HepG2 (cell line): ENCODE results near the gene PRKAR2B. TPM values are rescaled to one million over a fixed set of nuclear protein-coding genes. Genes with fewer than 3 reads are reported as not detected.

Source experiments
- ATAC-seq: fragments of 200-7000 bp; cut with Tn5 transposase; 3 replicates; pipeline ENCODE4 v1.9.1; 2020; ENCODE audit warnings: mild to moderate bottlenecking, moderate library complexity
- BruUV-seq: library from RNA; stranded (reverse); fragments of 400-500 nt; replicated peaks from 2 replicates; lab custom pipeline; 2021; lab: Mats Ljungman, UMichigan
- CTCF ChIA-PET: fragments of 300-600 bp; formaldehyde crosslinking; extraction: SDS; loops from one replicate; lab custom pipeline; 2021; ENCODE audit warnings: low total read pairs, inconsistent platforms, low intra/inter-chr PET ratio; lab: Yijun Ruan, JAX
- POLR2A ChIA-PET: fragments of 350-600 bp; sonication (Branson Sonifier 250); formaldehyde crosslinking; loops from one replicate; lab custom pipeline; 2020; ENCODE audit warnings: antibody characterized with exemption, inconsistent platforms; lab: Yijun Ruan, JAX
- DNase-seq: peaks from one replicate; pipeline ENCODE4 v3.0.0-alpha.2; 2015; ENCODE audit warnings: low spot score
- FAIRE-seq: peaks from 3 replicates; lab custom pipeline; 2011; peaks lifted over from hg19 to GRCh38; lab: Jason Lieb, UNC
- H2AFZ ChIP-seq: one replicate; pipeline ENCODE4 v1.6.1; 2011; ENCODE audit warnings: low read length, inconsistent platforms
- H3K27ac ChIP-seq: fragments of 300-600 bp; 3 replicates; pipeline ENCODE4 v1.8.0; 2011; ENCODE audit warnings: mixed run types, mild to moderate bottlenecking, mixed read lengths, low read length, inconsistent platforms; ENCODE audit not compliant: insufficient read depth; ENCODE audit errors: extremely low read length
- H3K27me3 ChIP-seq, 2 experiments: fragments of 200-600 bp in 1 of 2; 2 replicates in 1 of 2; 3 replicates in 1 of 2; pipeline versions ENCODE4 v1.6.0 to v1.8.0; 2011; ENCODE audit warnings: low read length in 2 of 2, mild to moderate bottlenecking in 2 of 2, moderate library complexity in 2 of 2, inconsistent platforms in 1 of 2; ENCODE audit not compliant: insufficient read depth in 2 of 2, control insufficient read depth in 1 of 2
- H3K36me3 ChIP-seq, 2 experiments: fragments of 200-600 bp in 1 of 2; replicated peaks in 1 of 2; 2 replicates in 1 of 2; 3 replicates in 1 of 2; pipeline versions ENCODE4 v1.5.1 to v1.8.0; 2011; ENCODE audit warnings: low read length in 2 of 2, inconsistent platforms in 1 of 2; ENCODE audit not compliant: insufficient read depth in 2 of 2, control insufficient read depth in 1 of 2
- H3K4me1 ChIP-seq: 2 replicates; pipeline ENCODE4 v1.5.1; 2012; ENCODE audit warnings: low read length, inconsistent platforms; ENCODE audit not compliant: insufficient read depth
- H3K4me2 ChIP-seq: 2 replicates; pipeline ENCODE4 v1.6.0; 2011; ENCODE audit warnings: low read depth, low read length, inconsistent platforms
- H3K4me3 ChIP-seq, 3 experiments: fragments of 200-600 bp in 1 of 3; sonication (generic), shearing (Covaris generic) in 1 of 3; replicated peaks in 1 of 3; 2 replicates each; pipeline ENCODE4 v1.5.1; 2011 to 2016; ENCODE audit warnings: low read length in 3 of 3, inconsistent platforms in 2 of 3, low read depth in 2 of 3, mild to moderate bottlenecking in 2 of 3, control low read depth in 1 of 3, mixed read lengths in 1 of 3; ENCODE audit not compliant: insufficient read depth in 1 of 3
- H3K79me2 ChIP-seq: one replicate; pipeline ENCODE4 v1.6.1; 2011; ENCODE audit warnings: low read length, inconsistent platforms; ENCODE audit not compliant: insufficient read depth
- H3K9ac ChIP-seq: 2 replicates; pipeline ENCODE4 v1.6.0; 2011; ENCODE audit warnings: mild to moderate bottlenecking, low read depth, low read length, inconsistent platforms; ENCODE audit not compliant: insufficient read depth
- H3K9me3 ChIP-seq: 2 replicates; pipeline ENCODE4 v1.5.1; 2012; ENCODE audit warnings: mild to moderate bottlenecking, low read length
- H4K20me1 ChIP-seq: 2 replicates; pipeline ENCODE4 v1.6.0; 2011; ENCODE audit warnings: inconsistent platforms, mild to moderate bottlenecking, low read length, moderate library complexity; ENCODE audit not compliant: insufficient read depth
- HIVEP1 ChIP-seq: sonication (generic); formaldehyde crosslinking; IDR thresholded peaks from 2 replicates; pipeline ENCODE4 v1.4.0; 2020; ENCODE audit warnings: mild to moderate bottlenecking, missing genetic modification reagents
- LBX2 ChIP-seq: sonication (generic); formaldehyde crosslinking; IDR thresholded peaks from 2 replicates; pipeline ENCODE4 v1.5.0; 2020; ENCODE audit warnings: missing genetic modification reagents, mild to moderate bottlenecking, borderline replicate concordance
- NCOA5 ChIP-seq: sonication (generic); formaldehyde crosslinking; IDR thresholded peaks from 2 replicates; pipeline ENCODE4 v1.4.0; 2020; ENCODE audit warnings: missing genetic modification reagents
- ZKSCAN5 ChIP-seq: sonication (generic); formaldehyde crosslinking; IDR thresholded peaks from 2 replicates; pipeline ENCODE4 v1.5.1; 2020; ENCODE audit warnings: mild to moderate bottlenecking, missing genetic modification reagents
- ZNF143 ChIP-seq: sonication (generic); formaldehyde crosslinking; IDR thresholded peaks from 2 replicates; pipeline ENCODE4 v1.4.0; 2020; ENCODE audit warnings: missing genetic modification reagents
- ZNF740 ChIP-seq: sonication (generic); formaldehyde crosslinking; IDR thresholded peaks from 2 replicates; pipeline ENCODE4 v1.4.0; 2020; ENCODE audit warnings: missing genetic modification reagents
- WGBS: methylation state at CpG from one replicate; pipeline ENCODE4 v1.1.6; 2017; ENCODE audit warnings: low lambda C conversion rate; 5-methylcytosine and 5-hydroxymethylcytosine counted together
- in situ Hi-C: cut with HindIII; loops from 2 replicates; pipeline ENCODE4 v1.10.0; 2017; ENCODE audit warnings: low pct_unique_long_range_greater_than_20kb; ENCODE audit not compliant: extremely low pct_ligation_motif_present
- intact Hi-C: fragments of 100-400 bp; cut with micrococcal nuclease; formaldehyde crosslinking; loops from one replicate; pipeline ENCODE4 v1.10.0; 2022; ENCODE audit not compliant: unreplicated experiment
- polyA plus RNA-seq, 8 experiments: library from polyadenylated mRNA; depleted of rRNA in 3 of 8; stranded (reverse) in 7 of 8; unstranded in 1 of 8; fragments of >200 nt; fragmentation: Illumina TruSeq in 4 of 8; extraction: Trizol in 4 of 8; gene quantifications; 2 replicates each; pipeline versions ENCODE4 v1.2.1 to v1.2.3, GENCODE V29; 2011 to 2016; ENCODE audit warnings: low read depth in 4 of 8, missing spikeins in 1 of 8, mixed read lengths in 1 of 8; ENCODE audit not compliant: insufficient read depth in 1 of 8
- total RNA-seq, 5 experiments: library from RNA; depleted of rRNA; stranded (reverse); fragments of >200 nt; fragmentation: Illumina TruSeq; extraction: Trizol; gene quantifications; 2 replicates each; pipeline ENCODE4 v1.2.3, GENCODE V29; 2016; ENCODE audit warnings: low read depth in 1 of 5
- TF ChIP-seq, protein P1 (sequence below): sonication (generic); formaldehyde crosslinking; IDR thresholded peaks from 2 replicates; pipeline ENCODE4 v1.5.1; 2020; ENCODE audit warnings: missing genetic modification reagents, mild to moderate bottlenecking, borderline replicate concordance

Gene PRKAR2B
- total and polyA plus RNA-seq, 2 of the 13 experiments (the other 11 are each of a cell fraction or from before 2014, with no cell fraction given): not detected

- ATAC-seq (peak; percentile 68; the same call in 2 of the 3 replicates), DNase-seq (no peak), FAIRE-seq (no peak)
- intact Hi-C loops (no loop called here), in situ Hi-C loops (no loop called here)
- ChIA-PET POLR2A (no interaction called here), CTCF (no interaction called here)
- 21% methylated on average over 7 of the region's 7 CpGs for WGBS
- Histone ChIP-seq H3K4me1 (peaks cover 12% of the 10 kb centered on the region), H3K27me3 (peaks cover 2 to 14% of the 10 kb centered on the region in 2 experiments; a peak in 3 of 5 replicates), H3K27ac (no peak overlapping the region), H3K9ac (no peak overlapping the region), H3K79me2 (no peaks in the 10 kb centered on the region), H3K4me2 (peak overlapping the region; percentile 54), H2AFZ (peak overlapping the region; percentile 42)
- no peak for TF ChIP-seq NCOA5 (CRISPR knock-in tag)
- TF ChIP-seq ZNF143 (CRISPR knock-in tag): no peak
- TF ChIP-seq ZKSCAN5 (CRISPR knock-in tag): no peak
- no peak for TF ChIP-seq ZNF740 (CRISPR knock-in tag)
- no peak for TF ChIP-seq HIVEP1 (CRISPR knock-in tag)
- TF ChIP-seq LBX2 (CRISPR knock-in tag): no peak
- TF ChIP-seq, protein P1, sequence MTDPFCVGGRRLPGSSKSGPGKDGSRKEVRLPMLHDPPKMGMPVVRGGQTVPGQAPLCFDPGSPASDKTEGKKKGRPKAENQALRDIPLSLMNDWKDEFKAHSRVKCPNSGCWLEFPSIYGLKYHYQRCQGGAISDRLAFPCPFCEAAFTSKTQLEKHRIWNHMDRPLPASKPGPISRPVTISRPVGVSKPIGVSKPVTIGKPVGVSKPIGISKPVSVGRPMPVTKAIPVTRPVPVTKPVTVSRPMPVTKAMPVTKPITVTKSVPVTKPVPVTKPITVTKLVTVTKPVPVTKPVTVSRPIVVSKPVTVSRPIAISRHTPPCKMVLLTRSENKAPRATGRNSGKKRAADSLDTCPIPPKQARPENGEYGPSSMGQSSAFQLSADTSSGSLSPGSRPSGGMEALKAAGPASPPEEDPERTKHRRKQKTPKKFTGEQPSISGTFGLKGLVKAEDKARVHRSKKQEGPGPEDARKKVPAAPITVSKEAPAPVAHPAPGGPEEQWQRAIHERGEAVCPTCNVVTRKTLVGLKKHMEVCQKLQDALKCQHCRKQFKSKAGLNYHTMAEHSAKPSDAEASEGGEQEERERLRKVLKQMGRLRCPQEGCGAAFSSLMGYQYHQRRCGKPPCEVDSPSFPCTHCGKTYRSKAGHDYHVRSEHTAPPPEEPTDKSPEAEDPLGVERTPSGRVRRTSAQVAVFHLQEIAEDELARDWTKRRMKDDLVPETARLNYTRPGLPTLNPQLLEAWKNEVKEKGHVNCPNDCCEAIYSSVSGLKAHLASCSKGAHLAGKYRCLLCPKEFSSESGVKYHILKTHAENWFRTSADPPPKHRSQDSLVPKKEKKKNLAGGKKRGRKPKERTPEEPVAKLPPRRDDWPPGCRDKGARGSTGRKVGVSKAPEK (CRISPR knock-in tag): no peak
- TF ChIP-seq, all 625 proteins: peak for 0
- no peaks in the 10 kb centered on the region for H4K20me1 ChIP-seq
- no peaks in the 10 kb centered on the region for H3K9me3 ChIP-seq
- H3K36me3 ChIP-seq: no peaks in the 10 kb centered on the region
- peak overlapping the region in 1 of 3 experiments; percentile 10; a peak in 1 of 6 replicates for H3K4me3 ChIP-seq
- BruUV-seq: no TSS peak
These were observed 112.6 kb downstream of the PRKAR2B start for GRCh38 chr7:107157091-107157490.
